Measurements from ENCODE around the gene AASDH. TPM values are rescaled to one million over a fixed set of nuclear protein-coding genes. Genes with fewer than 3 reads are reported as not detected.

The AASDH gene
- total and polyA plus RNA-seq, 8 donors = 12.3 to 33.3 (median 26.3) TPM

DNA sequence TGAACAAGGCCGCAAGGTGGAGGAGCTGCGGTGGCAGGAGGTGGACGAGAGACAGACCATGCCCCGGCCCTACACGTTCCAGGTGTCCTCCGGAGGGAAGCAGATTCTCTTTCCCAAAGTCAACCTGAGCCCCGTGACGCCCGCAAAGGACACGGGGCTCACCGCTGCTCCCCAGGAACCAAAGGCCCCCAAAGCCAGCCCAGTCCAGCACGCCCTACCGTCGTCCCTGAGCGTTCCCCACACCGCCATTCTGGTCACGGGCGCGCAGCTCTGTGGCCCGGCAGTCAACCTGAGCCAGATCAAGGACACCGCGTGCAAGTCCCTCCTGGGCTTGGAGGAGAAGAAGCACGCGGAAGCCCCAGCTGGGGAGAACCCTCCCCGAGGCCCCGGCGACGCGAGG lies 72.2 kb downstream of the AASDH start:
- DNase-seq = no peak

DNA sequence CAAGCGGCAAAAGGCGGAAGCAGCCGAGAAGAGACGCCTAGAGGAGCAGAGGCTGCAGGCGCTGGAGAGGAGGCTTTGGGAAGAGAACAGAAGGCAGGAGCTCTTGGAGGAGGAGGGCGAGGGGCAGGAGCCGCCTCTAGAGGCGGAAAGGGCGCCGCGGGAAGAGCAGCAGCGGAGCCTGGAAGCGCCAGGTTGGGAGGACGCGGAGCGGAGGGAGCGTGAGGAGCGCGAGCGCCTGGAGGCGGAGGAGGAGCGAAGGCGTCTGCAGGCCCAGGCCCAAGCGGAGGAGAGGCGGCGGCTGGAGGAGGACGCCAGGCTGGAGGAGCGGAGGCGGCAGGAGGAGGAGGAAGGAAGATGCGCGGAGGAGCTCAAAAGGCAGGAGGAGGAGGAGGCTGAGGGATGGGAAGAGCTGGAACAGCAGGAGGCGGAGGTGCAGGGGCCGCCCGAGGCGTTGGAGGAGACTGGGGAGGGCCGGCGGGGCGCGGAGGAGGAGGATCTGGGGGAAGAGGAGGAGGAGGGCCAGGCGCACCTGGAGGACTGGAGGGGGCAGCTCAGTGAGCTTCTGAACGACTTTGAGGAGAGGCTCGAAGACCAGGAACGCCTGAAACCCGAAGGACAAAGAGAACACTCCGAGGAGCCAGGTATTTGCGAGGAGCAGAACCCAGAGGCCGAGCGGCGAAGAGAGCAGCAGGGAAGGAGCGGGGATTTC lies 72.9 kb downstream of the AASDH start:
- H3K9me3 ChIP-seq = no peaks in the 10 kb centered on the region
- no peaks in the 10 kb centered on the region for H3K4me1 ChIP-seq
- H3K36me3 ChIP-seq = no peaks in the 10 kb centered on the region
- H3K27ac ChIP-seq = no peak overlapping the region
- no peak overlapping the region for H3K4me3 ChIP-seq
- no peaks in the 10 kb centered on the region for H3K27me3 ChIP-seq
- DNase-seq (peak in 1 of 4 donors; percentile 75), ATAC-seq (no peak)
- TF ChIP-seq CTCF (IDR thresholded peaks at IDR 0.05) = no peak
- intact Hi-C loops (cut with DNase I) = no loop called here

More for the DNA sequence above, 72.2 kb downstream of the AASDH start:
- no peaks in the 10 kb centered on the region for H3K9me3 ChIP-seq
- H3K4me1 ChIP-seq = no peaks in the 10 kb centered on the region
- no peak overlapping the region for H3K4me3 ChIP-seq
- intact Hi-C loops (cut with DNase I) = no loop called here
- H3K36me3 ChIP-seq = no peaks in the 10 kb centered on the region
- ATAC-seq = no peak
- no peak overlapping the region for H3K27ac ChIP-seq
- no peaks in the 10 kb centered on the region for H3K27me3 ChIP-seq
- TF ChIP-seq CTCF (IDR thresholded peaks at IDR 0.05) = no peak

DNA sequence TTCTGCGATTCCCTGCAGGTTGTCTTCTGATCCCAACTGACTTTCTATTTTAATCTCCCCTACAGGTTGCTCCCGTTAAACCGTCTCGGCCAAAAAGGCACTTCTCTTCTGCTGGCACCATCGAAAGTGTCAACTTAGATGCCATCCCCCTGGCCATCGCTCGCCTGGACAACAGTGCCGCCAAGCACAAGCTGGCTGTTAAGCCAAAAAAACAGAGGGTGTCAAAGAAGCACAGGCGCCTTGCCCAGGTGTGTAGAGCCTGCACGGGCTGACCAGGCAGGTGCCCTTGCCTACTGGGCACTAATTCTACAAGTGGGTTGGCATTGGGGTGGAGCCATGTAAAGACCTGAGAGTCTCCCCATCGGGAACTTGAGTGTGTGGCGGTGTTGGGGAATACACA lies 74.2 kb downstream of the AASDH start:
- no peak for ATAC-seq

DNA sequence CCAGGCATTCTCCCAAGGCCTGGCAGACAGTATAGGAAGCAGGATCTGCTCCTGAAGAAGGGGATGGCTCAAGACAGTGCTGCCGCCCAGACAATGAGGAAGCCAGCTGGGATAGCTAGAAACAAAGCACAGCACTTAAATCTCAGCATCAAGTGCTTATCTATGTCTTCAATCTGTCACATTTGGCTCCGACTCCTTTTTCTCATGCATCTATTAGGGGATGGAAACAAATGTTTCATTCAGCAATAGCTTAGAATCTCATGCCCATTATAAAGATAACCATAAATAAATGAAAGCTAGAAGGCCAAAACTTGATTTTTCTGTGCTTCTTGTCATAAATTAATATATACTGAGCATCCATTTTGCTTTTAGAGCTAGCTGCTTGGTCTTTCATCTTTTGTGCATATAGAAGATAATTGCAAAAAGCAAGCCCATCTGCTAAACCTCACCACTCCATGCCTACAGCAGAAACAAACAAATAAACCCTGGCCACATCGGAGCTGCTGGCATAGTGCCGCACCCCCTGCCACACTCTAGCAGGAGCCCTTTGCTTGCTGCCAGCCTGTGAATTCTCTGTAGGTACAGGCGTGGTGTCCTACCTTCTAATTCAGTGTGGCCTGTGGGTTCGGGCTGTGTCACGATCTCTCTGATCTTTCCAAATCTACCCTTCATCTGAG lies 75.9 kb downstream of the AASDH start:
- no peak for TF ChIP-seq CTCF (IDR thresholded peaks at IDR 0.05)
- no peaks in the 10 kb centered on the region for H3K4me1 ChIP-seq
- peak; percentile 48 for ATAC-seq
- intact Hi-C loops (cut with DNase I) = no loop called here
- no peaks in the 10 kb centered on the region for H3K36me3 ChIP-seq
- peak in 2 of 4 donors; percentile 84 to 87 for DNase-seq
- no peaks in the 10 kb centered on the region for H3K27me3 ChIP-seq
- no peak overlapping the region for H3K4me3 ChIP-seq
- H3K27ac ChIP-seq = no peak overlapping the region
- H3K9me3 ChIP-seq = no peaks in the 10 kb centered on the region

More for the DNA sequence above, 74.2 kb downstream of the AASDH start:
- no peaks in the 10 kb centered on the region for H3K9me3 ChIP-seq
- no peak for TF ChIP-seq CTCF (IDR thresholded peaks at IDR 0.05)
- no peaks in the 10 kb centered on the region for H3K27me3 ChIP-seq
- intact Hi-C loops (cut with DNase I) = no loop called here
- H3K4me1 ChIP-seq = no peaks in the 10 kb centered on the region
- H3K27ac ChIP-seq = no peak overlapping the region
- H3K4me3 ChIP-seq = no peak overlapping the region
- no peaks in the 10 kb centered on the region for H3K36me3 ChIP-seq
- DNase-seq = no peak

DNA sequence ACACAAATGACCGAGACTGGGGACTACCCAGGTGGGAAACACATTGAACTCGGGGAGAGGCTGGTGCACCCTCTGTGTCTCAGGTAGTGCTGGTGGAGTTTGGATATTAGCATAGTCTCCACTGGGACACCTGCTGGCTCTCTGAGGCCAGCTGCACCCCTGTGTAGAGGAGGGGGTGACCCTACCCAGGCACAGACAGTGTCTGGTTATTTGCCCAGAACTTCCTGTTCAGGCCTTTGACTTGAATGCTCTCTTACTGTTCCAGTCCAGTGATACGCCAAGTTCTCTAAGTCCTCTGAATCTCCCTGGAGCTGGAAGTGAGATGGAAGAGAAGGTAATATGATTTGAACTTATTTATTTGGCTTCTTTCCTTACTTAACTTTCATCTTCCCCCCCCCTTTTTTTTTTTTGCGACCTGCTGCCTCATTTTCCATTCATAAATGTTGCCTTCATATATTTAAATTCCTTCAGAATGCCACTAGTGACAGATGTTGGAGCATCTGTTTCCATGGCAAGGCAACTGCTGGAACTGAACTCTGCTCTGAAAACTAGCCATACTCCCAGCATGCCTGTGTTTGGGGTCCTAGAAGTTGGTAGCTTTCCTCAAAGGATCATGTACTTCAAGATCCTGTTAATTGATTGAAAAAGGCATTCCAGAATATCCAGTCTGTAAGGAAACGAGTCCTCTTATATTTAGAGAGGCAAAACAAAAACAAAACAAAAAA lies 76.7 kb downstream of the AASDH start:
- intact Hi-C loops (cut with DNase I) = no loop called here
- ATAC-seq = no peak
- Histone ChIP-seq H3K4me1 (no peaks in the 10 kb centered on the region), H3K4me3 (no peak overlapping the region), H3K9me3 (no peaks in the 10 kb centered on the region), H3K27me3 (no peaks in the 10 kb centered on the region), H3K27ac (no peak overlapping the region), H3K36me3 (no peaks in the 10 kb centered on the region)
- no peak for TF ChIP-seq CTCF (IDR thresholded peaks at IDR 0.05)
- DNase-seq = no peak
